TTC549 (cell line): ENCODE measurements around the gene MSN.
"Not testable (repeated sequence)": the region's sequence is repeated elsewhere in the genome, so short reads cannot be mapped to it uniquely, and the experiment has no call there.

Source experiments
- FAIRE-seq: peaks from 2 replicates; lab custom pipeline; 2012; peaks lifted over from hg19 to GRCh38; lab: Jason Lieb, UNC

The MSN gene

DNA sequence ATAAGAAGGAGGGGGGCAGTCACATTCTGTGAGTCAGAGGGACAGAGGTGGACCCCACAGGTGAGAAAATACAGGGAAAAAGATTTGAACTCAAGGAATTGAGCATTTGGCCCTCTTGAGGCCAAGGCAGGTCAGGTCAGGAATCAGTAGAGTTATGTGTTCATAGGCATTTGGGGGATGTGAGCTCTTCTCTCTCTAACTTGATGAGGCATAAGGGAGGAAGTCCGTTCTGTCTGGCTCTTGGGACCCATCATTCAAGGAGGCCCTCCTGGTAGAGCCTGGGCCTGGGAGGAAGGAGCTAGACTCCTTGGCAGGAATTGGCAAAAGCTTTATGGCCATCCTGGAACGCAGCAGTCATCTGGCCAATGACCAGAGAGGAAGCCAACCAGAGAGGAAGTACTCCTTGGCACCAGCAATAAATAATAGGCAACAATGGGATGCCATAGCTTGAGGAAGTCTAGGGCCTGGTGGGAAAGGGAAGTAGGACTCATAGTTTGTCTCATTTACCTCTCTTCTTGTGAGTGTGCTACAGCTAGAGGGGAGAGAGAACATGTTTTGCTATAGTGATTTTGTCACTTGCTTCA lies 53.0 kb downstream of the MSN start:
- no peak for FAIRE-seq

DNA sequence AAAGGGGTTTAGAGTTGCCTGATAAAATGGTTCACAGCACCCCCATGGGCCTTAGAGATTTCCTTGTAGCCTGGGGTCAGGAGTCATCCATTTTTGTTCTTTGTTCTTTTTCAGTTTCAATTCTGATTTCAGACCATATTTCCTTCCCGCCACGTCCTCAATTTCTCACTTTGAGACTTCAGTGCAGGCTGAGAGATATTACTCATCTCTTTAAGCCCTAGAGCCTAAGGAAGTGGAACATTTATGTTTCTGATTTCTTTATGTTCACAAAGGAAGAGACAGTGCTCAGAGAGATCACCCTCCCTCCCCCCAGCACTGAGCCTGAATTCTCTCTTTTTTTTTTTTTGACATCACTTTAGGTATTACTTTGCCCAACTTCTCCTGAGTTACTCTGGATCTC lies 56.3 kb downstream of the MSN start:
- no peak for FAIRE-seq

DNA sequence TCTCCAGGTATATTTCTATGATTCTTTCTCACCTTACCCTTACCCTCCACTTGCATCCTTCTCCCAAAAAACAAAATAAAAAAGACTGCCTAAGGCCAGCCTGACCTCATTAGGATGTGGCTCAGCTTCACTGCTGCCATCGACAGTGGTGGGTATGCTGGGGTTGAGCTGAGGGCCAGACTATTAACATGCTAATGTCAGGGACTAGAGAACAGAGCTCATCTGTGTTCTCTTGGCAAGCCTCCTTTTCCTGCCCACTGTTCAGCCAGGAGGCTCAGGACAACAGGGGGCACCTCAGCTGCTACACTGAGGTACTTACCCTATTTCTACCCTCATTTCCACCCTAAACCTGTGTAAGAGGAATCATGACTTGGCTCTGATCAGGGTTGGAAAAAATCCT lies 59.3 kb downstream of the MSN start:
- FAIRE-seq: no peak

- FAIRE-seq: no peak
These were observed 64.3 kb downstream of the MSN start for GRCh38 chrX:65731684-65732289.

- no peak for FAIRE-seq
These were observed 73.5 kb downstream of the MSN start for GRCh38 chrX:65740909-65741308.

GRCh38 chrX:65741823-65742222 lies 74.4 kb downstream of the MSN start:
- FAIRE-seq: no peak

DNA sequence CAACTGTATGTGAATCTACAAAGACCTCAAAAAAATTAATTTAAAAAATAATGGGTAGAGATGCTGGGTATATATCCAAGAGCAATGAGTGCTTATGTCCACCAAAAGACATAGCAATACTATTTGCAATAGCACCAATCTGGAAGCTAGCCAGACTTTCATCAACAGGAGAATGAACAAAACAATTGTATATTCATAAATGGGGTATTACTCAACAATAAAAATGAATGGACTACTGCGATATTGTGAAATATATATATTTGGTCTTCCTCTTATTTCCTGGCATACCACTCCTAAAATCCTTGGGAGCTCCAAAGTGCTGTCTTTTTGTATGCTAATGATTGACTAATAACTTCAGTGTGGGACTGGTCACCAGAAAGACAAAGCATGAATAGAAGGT lies 77.5 kb downstream of the MSN start:
- FAIRE-seq: no peak

GRCh38 chrX:65745427-65745826 lies 78.0 kb downstream of the MSN start:
- no peak for FAIRE-seq

DNA sequence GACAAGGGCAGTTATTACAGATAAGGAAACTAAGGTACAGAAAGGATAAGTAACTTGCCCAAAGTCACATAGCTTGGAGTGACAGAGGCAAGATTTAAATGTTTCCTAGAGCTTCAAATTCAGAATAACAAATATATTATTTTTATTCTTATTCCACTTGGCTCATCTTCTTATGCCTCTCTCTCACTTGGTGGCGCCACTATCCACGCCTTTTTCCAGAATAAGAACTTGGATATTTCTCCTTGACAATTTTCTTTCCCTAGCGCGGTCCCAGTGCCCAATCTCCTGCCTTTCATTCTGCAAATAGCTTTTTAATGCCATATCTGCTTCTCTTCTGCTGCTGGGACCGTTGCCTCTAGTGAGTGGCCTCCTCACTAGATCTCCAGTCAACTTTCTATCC lies 78.5 kb downstream of the MSN start:
- no peak for FAIRE-seq

DNA sequence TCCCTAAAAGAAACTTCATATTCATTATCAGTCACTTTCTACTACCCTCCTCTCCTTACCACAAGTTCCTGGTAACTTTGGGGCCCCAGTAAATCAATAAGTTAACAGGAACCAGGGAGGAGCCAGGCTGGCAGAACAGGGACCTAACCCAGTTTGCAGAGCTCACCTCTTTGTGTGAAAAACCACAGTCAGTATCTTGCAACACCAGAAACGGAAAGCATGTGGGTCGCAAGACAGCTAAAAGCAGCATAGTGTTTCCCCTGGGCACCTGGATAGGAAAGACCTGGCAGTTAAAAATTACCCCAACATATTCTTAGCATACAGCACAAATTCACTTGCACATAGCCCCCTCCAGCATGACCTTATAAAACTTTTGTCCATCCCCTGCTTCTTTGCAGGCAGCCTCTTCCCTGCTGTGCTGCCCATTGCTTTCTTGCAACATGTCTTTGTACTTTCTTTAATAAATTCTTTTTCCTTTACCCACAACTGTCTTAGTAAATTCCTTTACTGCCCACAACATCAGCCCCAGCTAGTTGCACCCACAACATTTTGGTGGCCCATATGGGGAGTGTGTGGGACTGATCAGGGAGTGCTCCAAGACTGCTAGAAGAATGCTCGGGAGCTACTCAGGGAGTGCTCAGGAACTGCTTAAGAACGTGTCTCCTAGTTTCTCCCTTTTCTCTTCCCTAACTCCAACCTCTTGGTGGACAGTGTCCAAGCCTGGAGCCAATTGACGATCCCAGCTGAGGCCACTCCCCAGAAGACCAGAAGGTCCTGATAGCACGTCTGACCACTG lies 83.4 kb downstream of the MSN start:
- FAIRE-seq: no peak

- no peak for FAIRE-seq
These were observed 84.1 kb downstream of the MSN start for GRCh38 chrX:65751519-65751918.

- no peak for FAIRE-seq
These were observed 84.8 kb downstream of the MSN start for GRCh38 chrX:65752294-65752693.

DNA sequence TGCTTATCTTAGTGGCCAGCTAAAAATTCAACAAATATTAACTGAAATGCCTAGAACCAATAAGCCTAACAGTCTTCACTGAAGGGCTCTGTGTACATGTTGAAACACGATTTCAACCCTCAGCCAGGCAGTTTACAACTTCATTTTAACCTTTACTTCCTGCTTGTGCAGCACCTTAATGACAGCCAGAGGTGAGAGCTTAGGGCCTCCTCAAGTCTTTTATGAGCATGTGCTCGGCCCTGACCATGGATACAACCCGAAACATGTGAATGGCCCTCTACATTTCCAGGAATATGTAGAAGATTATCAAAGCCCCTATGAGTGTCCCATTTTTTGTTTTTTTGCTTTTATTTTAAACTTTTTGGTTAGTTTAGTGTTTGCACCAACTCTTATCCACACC lies 88.3 kb downstream of the MSN start:
- FAIRE-seq: no peak

GRCh38 chrX:65757943-65758342 lies 90.5 kb downstream of the MSN start:
- no peak for FAIRE-seq

DNA sequence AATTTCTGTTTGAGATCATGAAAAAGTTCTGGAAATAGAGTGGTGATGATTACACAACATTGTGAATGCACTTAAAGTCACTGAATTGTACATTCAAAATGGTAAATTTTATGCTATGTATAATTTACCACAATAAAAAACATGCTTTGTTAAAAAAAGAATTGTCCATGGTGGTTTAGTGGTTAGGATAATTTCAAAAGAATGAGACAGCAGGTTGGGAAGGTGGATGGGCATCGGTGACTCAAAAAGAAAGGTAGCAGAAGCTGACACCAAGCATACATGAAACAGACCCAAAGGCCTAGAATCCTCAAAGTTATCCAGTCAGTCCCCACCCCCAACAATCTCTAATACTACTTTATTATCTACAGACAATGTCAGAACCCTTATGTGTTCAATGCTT lies 91.1 kb downstream of the MSN start:
- FAIRE-seq: no peak

DNA sequence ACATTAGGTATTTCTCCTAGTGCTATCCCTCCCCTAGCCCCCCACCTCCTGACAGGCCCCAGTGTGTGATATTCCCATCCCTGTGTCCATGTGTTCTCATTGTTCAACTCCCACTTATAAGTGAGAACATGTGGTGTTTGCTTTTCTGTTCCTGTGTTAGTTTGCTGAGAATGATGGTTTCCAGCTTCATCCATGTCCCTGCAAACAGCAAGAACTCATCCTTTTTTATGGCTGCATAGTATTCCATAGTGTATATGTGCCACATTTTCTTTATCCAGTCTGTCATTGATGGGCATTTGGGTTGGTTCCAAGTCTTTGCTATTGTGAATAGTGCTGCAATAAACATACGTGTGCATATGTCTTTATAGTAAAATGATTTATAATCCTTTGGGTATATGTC lies 92.1 kb downstream of the MSN start:
- FAIRE-seq: not testable (repeated sequence)

DNA sequence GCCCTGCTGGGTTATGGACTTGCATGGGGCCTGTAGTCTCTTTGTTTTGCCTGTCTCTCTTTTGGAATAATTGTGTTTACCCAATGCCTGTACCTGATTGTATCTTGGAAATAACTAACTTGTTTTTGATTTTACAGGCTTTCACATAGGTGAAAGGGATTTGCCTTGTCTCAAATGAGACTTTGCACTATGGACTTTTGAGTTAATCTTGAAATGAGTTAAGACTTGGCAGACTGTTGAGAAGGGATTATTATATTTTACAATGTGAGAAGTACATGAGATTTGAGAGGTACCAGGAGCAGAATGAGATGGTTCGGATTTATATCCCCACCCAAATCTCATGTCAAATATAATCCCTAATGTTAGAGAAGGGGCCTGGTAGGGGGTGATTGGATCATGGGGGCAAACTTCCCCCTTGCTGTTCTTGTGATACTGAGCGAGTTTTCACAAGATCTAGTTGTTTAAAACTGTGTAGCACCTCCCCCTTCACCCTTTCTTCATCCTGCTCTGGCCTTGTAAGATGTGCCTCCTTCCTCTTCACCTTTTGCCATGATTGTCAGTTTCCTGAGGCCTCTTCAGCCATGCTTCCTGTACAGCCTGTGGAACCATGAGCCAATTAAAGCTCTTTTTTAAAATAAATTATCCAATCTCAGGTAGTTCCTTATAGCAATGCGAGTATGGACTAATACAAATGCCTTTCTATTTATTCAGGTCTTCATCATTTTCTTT lies 102.3 kb downstream of the MSN start:
- no peak for FAIRE-seq

GRCh38 chrX:65772842-65773241 lies 105.4 kb downstream of the MSN start:
- FAIRE-seq: no peak

DNA sequence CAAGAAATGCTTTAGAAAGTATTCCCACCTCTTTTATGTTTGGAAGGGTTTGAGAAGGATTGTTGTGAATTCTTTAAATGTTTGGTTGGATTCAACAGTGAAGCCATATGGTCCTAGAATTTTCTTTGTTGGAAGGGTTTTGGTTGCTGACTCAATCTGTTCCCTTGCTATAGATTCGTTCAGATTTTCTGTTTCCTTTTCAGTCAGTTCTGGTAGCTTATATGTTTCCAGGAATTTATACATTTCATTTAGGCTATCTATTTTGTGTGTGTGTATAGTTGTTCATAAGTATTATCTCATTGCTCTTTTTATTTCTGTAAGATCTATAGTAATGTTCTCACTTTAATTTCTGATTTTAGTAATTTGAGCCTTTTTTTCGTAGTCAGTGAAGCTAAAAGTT lies 114.4 kb downstream of the MSN start:
- FAIRE-seq: no peak

- FAIRE-seq: no peak
These were observed 116.3 kb downstream of the MSN start for GRCh38 chrX:65783746-65784145.
